ENCODE data around the gene MAG. TPM values are rescaled to one million over a fixed set of nuclear protein-coding genes. Genes with fewer than 3 reads are reported as not detected.

MAG gene
- total RNA-seq, 1 experiment from 2014 or later, result not detected

DNA sequence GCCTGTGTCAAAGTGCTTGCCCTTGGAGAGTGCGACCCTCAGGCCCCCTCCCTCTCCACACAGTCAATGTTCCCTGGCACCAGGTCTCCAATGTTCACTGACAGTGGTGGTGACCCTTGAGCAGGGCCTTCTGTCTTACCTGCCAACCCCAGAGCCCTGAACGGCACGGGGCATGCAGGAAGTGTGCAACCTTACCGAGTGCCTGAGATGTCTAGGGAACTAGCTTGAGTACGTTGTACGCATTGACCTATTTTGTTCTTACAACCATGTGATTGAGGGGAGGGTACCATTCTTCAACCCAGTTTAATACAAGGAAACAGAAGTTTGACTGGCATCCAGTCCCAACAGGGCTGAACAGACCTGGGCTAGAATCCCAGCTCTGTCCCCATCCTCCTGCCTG, 13.2 kb downstream of the MAG start:
- no peaks in the 10 kb centered on the region; the same call in 1 of the 2 replicates for H3K4me1 ChIP-seq (ENCODE audit: insufficient read depth, low read length)
- H4K5ac ChIP-seq (ENCODE audit: insufficient read length, low read depth, low read length), result no peak overlapping the region
- Mint-ChIP-seq H3K27me3 (ENCODE audit: low read depth) (no peaks in the 10 kb centered on the region), H3K4me1 (peaks cover 0 to 10% of the 10 kb centered on the region in 2 experiments; a peak in 2 of 4 replicates), H3K4me3 (no peak overlapping the region), H3K9me3 (no peaks in the 10 kb centered on the region), H3K36me3 (ENCODE audit: insufficient read depth in 1 of 3, low read depth in 3 of 3) (peaks cover 0 to 2% (median 0%) of the 10 kb centered on the region in 3 experiments; a peak in 1 of 7 replicates), H3K27ac (no peak overlapping the region; a peak in 1 of 7 replicates)
- no peak overlapping the region for H3K9ac ChIP-seq (ENCODE audit: extremely low read depth, insufficient read length, low read length)
- no peak overlapping the region for H2AFZ ChIP-seq (ENCODE audit: low read length)
- H3K4ac ChIP-seq (ENCODE audit: low read depth, low read length), result no peak overlapping the region
- no peak overlapping the region for H3K18ac ChIP-seq (ENCODE audit: insufficient read length, low read depth, low read length)
- TF ChIP-seq, protein P1, sequence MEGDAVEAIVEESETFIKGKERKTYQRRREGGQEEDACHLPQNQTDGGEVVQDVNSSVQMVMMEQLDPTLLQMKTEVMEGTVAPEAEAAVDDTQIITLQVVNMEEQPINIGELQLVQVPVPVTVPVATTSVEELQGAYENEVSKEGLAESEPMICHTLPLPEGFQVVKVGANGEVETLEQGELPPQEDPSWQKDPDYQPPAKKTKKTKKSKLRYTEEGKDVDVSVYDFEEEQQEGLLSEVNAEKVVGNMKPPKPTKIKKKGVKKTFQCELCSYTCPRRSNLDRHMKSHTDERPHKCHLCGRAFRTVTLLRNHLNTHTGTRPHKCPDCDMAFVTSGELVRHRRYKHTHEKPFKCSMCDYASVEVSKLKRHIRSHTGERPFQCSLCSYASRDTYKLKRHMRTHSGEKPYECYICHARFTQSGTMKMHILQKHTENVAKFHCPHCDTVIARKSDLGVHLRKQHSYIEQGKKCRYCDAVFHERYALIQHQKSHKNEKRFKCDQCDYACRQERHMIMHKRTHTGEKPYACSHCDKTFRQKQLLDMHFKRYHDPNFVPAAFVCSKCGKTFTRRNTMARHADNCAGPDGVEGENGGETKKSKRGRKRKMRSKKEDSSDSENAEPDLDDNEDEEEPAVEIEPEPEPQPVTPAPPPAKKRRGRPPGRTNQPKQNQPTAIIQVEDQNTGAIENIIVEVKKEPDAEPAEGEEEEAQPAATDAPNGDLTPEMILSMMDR (conservative IDR thresholded peaks at IDR 0.05), result no peak
- no peak overlapping the region for H3K23ac ChIP-seq (ENCODE audit: insufficient read length, low read depth, low read length)
- H2BK20ac ChIP-seq (ENCODE audit: low read depth, low read length, poor library complexity, severe bottlenecking), result no peak overlapping the region
- no peak overlapping the region for H3K14ac ChIP-seq (ENCODE audit: insufficient read depth, low read length)
- no peak overlapping the region for H3K56ac ChIP-seq (ENCODE audit: insufficient read length, low read depth, low read length)
- no peak overlapping the region for H2BK12ac ChIP-seq (ENCODE audit: insufficient read length, low read depth, low read length)
- H4K20me1 ChIP-seq (ENCODE audit: control insufficient read depth, insufficient read depth, insufficient read length), result no peaks in the 10 kb centered on the region
- H3K27me3 ChIP-seq (ENCODE audit: insufficient read depth, low read length), result no peaks in the 10 kb centered on the region
- H3K79me2 ChIP-seq (ENCODE audit: insufficient read depth, low read length), result no peaks in the 10 kb centered on the region
- no peak overlapping the region for H4K91ac ChIP-seq (ENCODE audit: insufficient read length, low read depth, low read length)
- H3K9me3 ChIP-seq (ENCODE audit: control insufficient read depth, low read depth, low read length), result no peaks in the 10 kb centered on the region
- H2BK15ac ChIP-seq (ENCODE audit: low read depth, low read length), result no peak overlapping the region
- no CpG with 5 or more reads among the region's 6 CpGs for WGBS (ENCODE audit: extremely low coverage, insufficient read length, low lambda C conversion rate)
- no peak overlapping the region for H2BK120ac ChIP-seq (ENCODE audit: low read depth, low read length, poor library complexity, severe bottlenecking)
- no peak overlapping the region for H2AK5ac ChIP-seq (ENCODE audit: insufficient read length, low read length)
- DNase-seq, result no peak
- H3T11ph ChIP-seq (ENCODE audit: low read length), result no peak overlapping the region
- no peak overlapping the region for H2BK5ac ChIP-seq (ENCODE audit: insufficient read length, low read length)
- no peaks in the 10 kb centered on the region for H3K23me2 ChIP-seq (ENCODE audit: insufficient read length, low read depth, low read length, poor library complexity, severe bottlenecking)
- no peak overlapping the region for H3K4me2 ChIP-seq (ENCODE audit: insufficient read depth, insufficient read length, low read length)
- no peak overlapping the region for H3K27ac ChIP-seq (ENCODE audit: insufficient read length, low read depth, low read length)
- H3K79me1 ChIP-seq (ENCODE audit: insufficient read depth, low read depth, low read length, poor library complexity, severe bottlenecking), result no peaks in the 10 kb centered on the region
- no peak overlapping the region for H4K8ac ChIP-seq (replicated peaks; ENCODE audit: insufficient read length, low read depth, low read length)

Measured in H9 (cell line).